DND-41 (cell line): ENCODE results near the gene TFCP2L1.

Experiments
- ATAC-seq: fragments of 200-7000 bp; cut with Tn5 transposase; 3 replicates; pipeline ENCODE4 v1.9.1; 2021; ENCODE audit warnings: low read depth; ENCODE audit not compliant: insufficient read depth
- DNase-seq: peaks from one replicate; pipeline ENCODE4 v3.0.0-alpha.2; 2020
- H2AFZ ChIP-seq: 2 replicates; pipeline ENCODE4 v1.6.0; 2012; ENCODE audit warnings: low read depth, low read length
- H3K27ac ChIP-seq: 2 replicates; pipeline ENCODE4 v1.5.1; 2012; ENCODE audit warnings: low read length, inconsistent platforms
- H3K27me3 ChIP-seq: fragments of 200-600 bp; sonication (generic); 2 replicates; pipeline ENCODE4 v1.6.0; 2012; ENCODE audit warnings: low read length, mild to moderate bottlenecking, inconsistent platforms; ENCODE audit not compliant: insufficient read depth, poor library complexity
- H3K36me3 ChIP-seq: 2 replicates; pipeline ENCODE4 v1.5.1; 2012; ENCODE audit warnings: low read length, inconsistent platforms; ENCODE audit not compliant: insufficient read depth
- H3K4me1 ChIP-seq: 2 replicates; pipeline ENCODE4 v1.5.1; 2012; ENCODE audit warnings: mild to moderate bottlenecking, low read length; ENCODE audit not compliant: insufficient read depth
- H3K4me2 ChIP-seq: 2 replicates; pipeline ENCODE4 v1.6.0; 2012; ENCODE audit warnings: mild to moderate bottlenecking, moderate library complexity, low read length, inconsistent platforms; ENCODE audit not compliant: insufficient read depth
- H3K4me3 ChIP-seq, 2 experiments: fragments of 200-600 bp in 1 of 2; shearing (Covaris generic) in 1 of 2; 2 replicates each; pipeline ENCODE4 v1.5.1; 2012 to 2016; ENCODE audit warnings: inconsistent platforms in 2 of 2, low read length in 2 of 2, mild to moderate bottlenecking in 2 of 2, low read depth in 1 of 2, moderate library complexity in 1 of 2
- H3K79me2 ChIP-seq: 2 replicates; pipeline ENCODE4 v1.6.0; 2012; ENCODE audit warnings: low read length, inconsistent platforms; ENCODE audit not compliant: insufficient read depth
- H3K9ac ChIP-seq: 2 replicates; pipeline ENCODE4 v1.6.0; 2012; ENCODE audit warnings: low read depth, mild to moderate bottlenecking, inconsistent platforms, low read length, moderate library complexity
- H3K9me3 ChIP-seq: 2 replicates; pipeline ENCODE4 v1.5.1; 2012; ENCODE audit warnings: low read length, moderate library complexity, mild to moderate bottlenecking, inconsistent platforms; ENCODE audit not compliant: insufficient read depth, severe bottlenecking
- H4K20me1 ChIP-seq: 2 replicates; pipeline ENCODE4 v1.6.0; 2012; ENCODE audit warnings: low read length; ENCODE audit not compliant: insufficient read depth
- CTCF ChIP-seq: IDR thresholded peaks from 2 replicates; pipeline ENCODE4 v1.5.1; 2012; ENCODE audit warnings: borderline replicate concordance, low read length, moderate library complexity, mild to moderate bottlenecking; ENCODE audit not compliant: poor library complexity, severe bottlenecking; ENCODE audit errors: extremely low read depth
- EZH2 ChIP-seq: IDR thresholded peaks from 3 replicates; pipeline ENCODE4 v1.6.1; 2012; ENCODE audit warnings: borderline replicate concordance, low read depth, mild to moderate bottlenecking, moderate library complexity, low read length, inconsistent platforms; ENCODE audit not compliant: severe bottlenecking

Gene TFCP2L1

DNA sequence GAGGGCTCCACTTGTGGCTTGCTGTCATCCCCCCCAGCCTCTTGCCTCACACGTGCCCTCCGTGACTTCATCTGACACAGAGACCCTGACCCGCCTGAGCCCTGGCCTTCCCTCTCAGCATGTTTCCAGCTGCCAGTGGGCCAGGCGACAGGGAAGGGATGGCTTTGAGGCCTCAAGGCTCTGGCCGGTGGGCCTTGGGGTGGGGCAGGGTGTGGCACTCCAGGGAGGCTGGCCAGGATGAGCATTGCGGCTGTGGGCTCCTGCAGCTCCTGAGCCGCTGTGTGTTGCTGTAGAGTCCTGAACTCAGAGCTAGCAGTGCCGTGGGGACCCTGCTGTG, 85.0 kb downstream of the TFCP2L1 start:
- no peaks in the 10 kb centered on the region for H3K36me3 ChIP-seq

GRCh38 chr2:121199281-121200010, 85.6 kb downstream of the TFCP2L1 start:
- H4K20me1 ChIP-seq, result no peaks in the 10 kb centered on the region
- no peaks in the 10 kb centered on the region for H3K36me3 ChIP-seq
- ATAC-seq, result no peak
- TF ChIP-seq EZH2 (no peak), CTCF (no peak)
- H3K4me3 ChIP-seq, result no peak overlapping the region
- no peaks in the 10 kb centered on the region for H3K79me2 ChIP-seq
- no peak overlapping the region for H3K9ac ChIP-seq
- H3K27ac ChIP-seq, result no peak overlapping the region
- H3K27me3 ChIP-seq, result no peaks in the 10 kb centered on the region
- H2AFZ ChIP-seq, result no peak overlapping the region
- no peaks in the 10 kb centered on the region for H3K9me3 ChIP-seq
- H3K4me1 ChIP-seq, result no peaks in the 10 kb centered on the region
- no peak for DNase-seq
- no peak overlapping the region for H3K4me2 ChIP-seq

More for the DNA sequence above, 85.0 kb downstream of the TFCP2L1 start:
- Histone ChIP-seq H3K4me2 (no peak overlapping the region), H2AFZ (no peak overlapping the region), H3K79me2 (no peaks in the 10 kb centered on the region), H3K4me1 (no peaks in the 10 kb centered on the region), H3K9ac (no peak overlapping the region), H3K4me3 (no peak overlapping the region), H3K27ac (no peak overlapping the region), H3K27me3 (no peaks in the 10 kb centered on the region), H3K9me3 (no peaks in the 10 kb centered on the region), H4K20me1 (no peaks in the 10 kb centered on the region)
- ATAC-seq (no peak), DNase-seq (no peak)
- TF ChIP-seq EZH2 (no peak), CTCF (no peak)

- no peaks in the 10 kb centered on the region for H3K9me3 ChIP-seq
- H3K4me3 ChIP-seq, result no peak overlapping the region
- no peaks in the 10 kb centered on the region for H3K27me3 ChIP-seq
- no peaks in the 10 kb centered on the region for H3K36me3 ChIP-seq
- H3K9ac ChIP-seq, result no peak overlapping the region
- no peak overlapping the region for H3K27ac ChIP-seq
- ATAC-seq (no peak), DNase-seq (no peak)
- H3K79me2 ChIP-seq, result no peaks in the 10 kb centered on the region
- no peaks in the 10 kb centered on the region for H4K20me1 ChIP-seq
- H3K4me2 ChIP-seq, result no peak overlapping the region
- TF ChIP-seq CTCF (no peak), EZH2 (no peak)
- no peaks in the 10 kb centered on the region for H3K4me1 ChIP-seq
- H2AFZ ChIP-seq, result no peak overlapping the region
Observed at GRCh38 chr2:121197369-121198091, 87.5 kb downstream of the TFCP2L1 start.
